PC-9 (cell line): ENCODE results near the gene ERGIC1. TPM values are rescaled to one million over a fixed set of nuclear protein-coding genes. Genes with fewer than 3 reads are reported as not detected.

Source experiments
- BruUV-seq: library from RNA; stranded (reverse); fragments of 400-500 nt; replicated peaks from 2 replicates; lab custom pipeline; 2021; lab: Mats Ljungman, UMichigan
- CTCF ChIA-PET: fragments of 300-600 bp; sonication (Branson Sonifier 250); formaldehyde crosslinking; loops from one replicate; lab custom pipeline; 2022; ENCODE audit warnings: antibody characterized with exemption; lab: Charles Lee
- POLR2A ChIA-PET: fragments of 300-600 bp; sonication (Branson Sonifier 250); formaldehyde crosslinking; loops from one replicate; lab custom pipeline; 2022; ENCODE audit warnings: antibody characterized with exemption; ENCODE audit not compliant: unreplicated experiment; lab: Charles Lee
- DNase-seq, 2 experiments: peaks; one replicate each; pipeline versions ENCODE4 v3.0.0 to v3.0.0-alpha.2; 2015 to 2022; ENCODE audit warnings: mixed read lengths in 1 of 2
- H2AFZ ChIP-seq: fragments of 200-600 bp; sonication (generic); 2 replicates; pipeline ENCODE4 v1.8.1; 2017; ENCODE audit warnings: antibody characterized with exemption
- H3F3A ChIP-seq: fragments of 200-600 bp; sonication (generic); 2 replicates; pipeline ENCODE4 v1.8.1; 2017; ENCODE audit warnings: antibody characterized with exemption, mild to moderate bottlenecking, low read depth; ENCODE audit not compliant: insufficient read depth
- H3K27ac ChIP-seq: fragments of 200-600 bp; sonication (generic); 2 replicates; pipeline ENCODE4 v1.6.1; 2016; ENCODE audit warnings: mixed run types
- H3K27me3 ChIP-seq: fragments of 200-600 bp; sonication (generic); 2 replicates; pipeline ENCODE4 v1.6.1; 2016; ENCODE audit warnings: low read depth, mixed run types; ENCODE audit not compliant: insufficient read depth
- H3K36me3 ChIP-seq: fragments of 200-600 bp; sonication (generic); 2 replicates; pipeline ENCODE4 v1.6.1; 2016; ENCODE audit warnings: low read depth, mixed run types
- H3K4me1 ChIP-seq: fragments of 200-600 bp; sonication (generic); replicated peaks from 2 replicates; pipeline ENCODE4 v1.6.1; 2016; ENCODE audit warnings: mixed run types; ENCODE audit not compliant: insufficient read depth
- H3K4me2 ChIP-seq: fragments of 200-600 bp; sonication (generic); 2 replicates; pipeline ENCODE4 v1.6.1; 2017; ENCODE audit warnings: mixed run types
- H3K4me3 ChIP-seq: fragments of 200-600 bp; sonication (generic); 2 replicates; pipeline ENCODE4 v1.6.1; 2016; ENCODE audit warnings: mixed run types
- H3K79me2 ChIP-seq: fragments of 200-600 bp; sonication (generic); 2 replicates; pipeline ENCODE4 v1.6.1; 2017; ENCODE audit warnings: low read depth, mixed run types
- H3K9me2 ChIP-seq: fragments of 200-600 bp; sonication (generic); 2 replicates; pipeline ENCODE4 v1.8.1; 2017; ENCODE audit warnings: mild to moderate bottlenecking; ENCODE audit not compliant: insufficient read depth
- H3K9me3 ChIP-seq: fragments of 200-600 bp; sonication (generic); 2 replicates; pipeline ENCODE4 v1.8.1; 2016; ENCODE audit warnings: low read depth; ENCODE audit not compliant: insufficient read depth
- H4K20me1 ChIP-seq: fragments of 200-600 bp; sonication (generic); 2 replicates; pipeline ENCODE4 v1.8.1; 2017; ENCODE audit not compliant: insufficient read depth
- CTCF ChIP-seq: fragments of 200-600 bp; sonication (generic); conservative IDR thresholded peaks from 2 replicates; pipeline ENCODE4 v1.6.1; 2017; ENCODE audit warnings: mixed run types, antibody characterized with exemption, mild to moderate bottlenecking, moderate library complexity
- EZH2 ChIP-seq: fragments of 200-600 bp; sonication (generic); IDR thresholded peaks from 2 replicates; pipeline ENCODE4 v1.8.0; 2017; ENCODE audit warnings: antibody characterized with exemption, low read depth
- intact Hi-C: fragments of 100-400 bp; cut with micrococcal nuclease; formaldehyde crosslinking; loops from one replicate; pipeline ENCODE4 v1.10.0; 2022; ENCODE audit not compliant: unreplicated experiment
- total RNA-seq: library from RNA; stranded (reverse); gene quantifications from 2 replicates; pipeline ENCODE4 v1.2.3, GENCODE V29; 2021

ERGIC1 gene
- total RNA-seq, 1 experiment from 2014 or later, result 159 TPM

GRCh38 chr5:172933238-172933637 is 99.2 kb downstream of the ERGIC1 start:
- Histone ChIP-seq H3K4me3 (no peak overlapping the region), H2AFZ (no peak overlapping the region), H3K4me1 (peaks cover 22% of the 10 kb centered on the region), H3K9me2 (no peaks in the 10 kb centered on the region), H3K27me3 (no peaks in the 10 kb centered on the region), H3K4me2 (no peak overlapping the region), H3K36me3 (0 out of 2 replicates have a peak, but pooled peaks cover 10% of the 10 kb centered on the region), H3K27ac (no peak overlapping the region), H3K9me3 (no peaks in the 10 kb centered on the region), H3K79me2 (no peaks in the 10 kb centered on the region), H4K20me1 (no peaks in the 10 kb centered on the region), H3F3A (peaks cover 29% of the 10 kb centered on the region)
- POLR2A ChIA-PET, result no interaction called here
- no peak for DNase-seq
- CTCF ChIA-PET, result interaction anchor here (0.5 to 3.3 kb wide), 3 partner anchors 25 to 226 kb away, joined by 4 to 19 read pairs (median 5); no protein-coding TSS in a partner anchor
- intact Hi-C loops, result loop anchor here (1.0 kb wide), 1 partner anchor 454 kb away; no protein-coding TSS in a partner anchor
- TF ChIP-seq EZH2 (no peak), CTCF (no peak)
- BruUV-seq, result no TSS peak

GRCh38 chr5:172935096-172935495 is 101.0 kb downstream of the ERGIC1 start:
- H3K9me2 ChIP-seq, result no peaks in the 10 kb centered on the region
- 0 out of 2 replicates have a peak, but pooled peaks cover 10% of the 10 kb centered on the region for H3K36me3 ChIP-seq
- no TSS peak for BruUV-seq
- H3K4me1 ChIP-seq, result peaks cover 20% of the 10 kb centered on the region
- H2AFZ ChIP-seq, result no peak overlapping the region
- H3K27ac ChIP-seq, result no peak overlapping the region
- no peaks in the 10 kb centered on the region for H3K9me3 ChIP-seq
- POLR2A ChIA-PET, result no interaction called here
- CTCF ChIA-PET, result interaction anchor here (0.7 to 1.6 kb wide), 2 partner anchors 67 to 220 kb away, joined by 3 to 7 read pairs; no protein-coding TSS in a partner anchor
- no peaks in the 10 kb centered on the region for H3K79me2 ChIP-seq
- H3K27me3 ChIP-seq, result no peaks in the 10 kb centered on the region
- no peak for TF ChIP-seq CTCF
- no peak for TF ChIP-seq EZH2
- intact Hi-C loops, result no loop called here
- peaks cover 20% of the 10 kb centered on the region for H3F3A ChIP-seq
- H3K4me3 ChIP-seq, result no peak overlapping the region
- H4K20me1 ChIP-seq, result no peaks in the 10 kb centered on the region
- H3K4me2 ChIP-seq, result no peak overlapping the region
- DNase-seq, result no peak

GRCh38 chr5:172936401-172936800 is 102.3 kb downstream of the ERGIC1 start:
- no peak overlapping the region for H3K4me2 ChIP-seq
- H3K27me3 ChIP-seq, result no peaks in the 10 kb centered on the region
- POLR2A ChIA-PET, result no interaction called here
- no peak for DNase-seq
- no peak overlapping the region for H3K27ac ChIP-seq
- TF ChIP-seq CTCF (no peak), EZH2 (no peak)
- CTCF ChIA-PET, result interaction anchor here (0.6 kb wide), 1 partner anchor 38 kb away, joined by 5 read pairs; no protein-coding TSS in a partner anchor
- intact Hi-C loops, result no loop called here
- peaks cover 7% of the 10 kb centered on the region for H3K4me1 ChIP-seq
- H3K79me2 ChIP-seq, result no peaks in the 10 kb centered on the region
- no TSS peak for BruUV-seq
- H2AFZ ChIP-seq, result no peak overlapping the region
- H3F3A ChIP-seq, result peaks cover 7% of the 10 kb centered on the region; the same call in 1 of the 2 replicates
- no peak overlapping the region for H3K4me3 ChIP-seq
- no peaks in the 10 kb centered on the region for H4K20me1 ChIP-seq
- H3K36me3 ChIP-seq, result 0 out of 2 replicates have a peak, but pooled peaks cover 10% of the 10 kb centered on the region
- H3K9me2 ChIP-seq, result no peaks in the 10 kb centered on the region
- no peaks in the 10 kb centered on the region for H3K9me3 ChIP-seq
